Esophagus muscularis mucosa (tissue), 4 donors: Measurements from ENCODE around the gene POLR2E.

Experiments
- EP300 ChIP-seq: sonication (generic); formaldehyde crosslinking; IDR thresholded peaks from one replicate; pipeline ENCODE4 v1.6.1; 2017; ENCODE audit warnings: antibody characterized with exemption
- POLR2A ChIP-seq: fragments of 450-650 bp; IDR thresholded peaks from one replicate; pipeline ENCODE4 v1.6.1; 2017; ENCODE audit warnings: antibody characterized with exemption, moderate library complexity, mild to moderate bottlenecking, low read depth
- TF ChIP-seq, protein P1 (sequence below), 3 experiments: fragments of 200-600 bp in 2 of 3; fragments of 450-650 bp in 1 of 3; sonication (generic) in 2 of 3; IDR thresholded peaks; one replicate each; pipeline ENCODE4 v1.5.1; 2017 to 2019; ENCODE audit warnings: antibody characterized with exemption in 3 of 3, mild to moderate bottlenecking in 2 of 3, moderate library complexity in 1 of 3

DNA sequence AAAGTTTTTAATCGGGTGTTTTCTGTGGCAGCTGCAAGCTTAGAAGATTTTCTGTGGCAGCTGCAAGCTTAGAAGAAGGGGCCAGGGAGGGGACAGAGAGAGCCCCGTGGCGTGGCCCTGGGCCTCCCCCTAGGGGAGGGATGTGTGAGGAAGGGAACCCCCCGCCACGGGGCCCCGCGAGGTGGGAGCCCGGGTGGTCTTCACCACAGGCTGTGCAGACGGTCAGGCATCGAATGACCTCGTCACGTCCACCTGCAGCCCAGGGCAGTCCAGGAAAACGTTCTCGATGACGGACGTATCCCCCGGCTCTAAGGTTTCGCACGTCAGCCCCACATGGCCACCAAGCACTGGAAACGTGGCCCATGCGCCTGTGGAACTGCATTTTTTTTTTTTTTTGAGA, 8.6 kb downstream of the POLR2E start:
- TF ChIP-seq, protein P1, sequence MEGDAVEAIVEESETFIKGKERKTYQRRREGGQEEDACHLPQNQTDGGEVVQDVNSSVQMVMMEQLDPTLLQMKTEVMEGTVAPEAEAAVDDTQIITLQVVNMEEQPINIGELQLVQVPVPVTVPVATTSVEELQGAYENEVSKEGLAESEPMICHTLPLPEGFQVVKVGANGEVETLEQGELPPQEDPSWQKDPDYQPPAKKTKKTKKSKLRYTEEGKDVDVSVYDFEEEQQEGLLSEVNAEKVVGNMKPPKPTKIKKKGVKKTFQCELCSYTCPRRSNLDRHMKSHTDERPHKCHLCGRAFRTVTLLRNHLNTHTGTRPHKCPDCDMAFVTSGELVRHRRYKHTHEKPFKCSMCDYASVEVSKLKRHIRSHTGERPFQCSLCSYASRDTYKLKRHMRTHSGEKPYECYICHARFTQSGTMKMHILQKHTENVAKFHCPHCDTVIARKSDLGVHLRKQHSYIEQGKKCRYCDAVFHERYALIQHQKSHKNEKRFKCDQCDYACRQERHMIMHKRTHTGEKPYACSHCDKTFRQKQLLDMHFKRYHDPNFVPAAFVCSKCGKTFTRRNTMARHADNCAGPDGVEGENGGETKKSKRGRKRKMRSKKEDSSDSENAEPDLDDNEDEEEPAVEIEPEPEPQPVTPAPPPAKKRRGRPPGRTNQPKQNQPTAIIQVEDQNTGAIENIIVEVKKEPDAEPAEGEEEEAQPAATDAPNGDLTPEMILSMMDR (IDR thresholded peaks at IDR 0.05) = no peak
- TF ChIP-seq POLR2A (no peak), EP300 (no peak)
